Stomach (tissue), 9 donors: ENCODE data around the gene PLPP3. TPM values are rescaled to one million over a fixed set of nuclear protein-coding genes. Genes with fewer than 3 reads are reported as not detected.

ENCODE experiments used
- DNase-seq, 2 donors: peaks; one replicate each; pipeline versions ENCODE4 v3.0.0 to v3.0.0-alpha.2; 2013 to 2019
- H3K27ac ChIP-seq, 5 donors: fragments of 200-600 bp in 4 of 5; sonication (generic) in 4 of 5; one replicate each; pipeline ENCODE4 v1.5.1; 2013 to 2019; ENCODE audit warnings: mild to moderate bottlenecking in 1 of 5, moderate library complexity in 1 of 5
- H3K27me3 ChIP-seq, 3 donors: fragments of 200-600 bp; sonication (generic); one replicate each; pipeline ENCODE4 v1.5.1; 2017 to 2019; ENCODE audit warnings: mixed run types in 1 of 3
- H3K36me3 ChIP-seq, 4 donors: fragments of 200-600 bp; sonication (generic); 1 replicate in 3 of 4; 2 replicates in 1 of 4; pipeline ENCODE4 v1.5.1; 2016 to 2019
- H3K4me1 ChIP-seq, 4 donors: fragments of 200-600 bp; sonication (generic); one replicate each; pipeline ENCODE4 v1.5.1; 2016 to 2019
- H3K4me3 ChIP-seq, 4 donors: fragments of 200-600 bp; sonication (generic) in 3 of 4; one replicate each; pipeline ENCODE4 v1.5.1; 2016 to 2019; ENCODE audit warnings: mild to moderate bottlenecking in 1 of 4
- H3K9me3 ChIP-seq, 4 donors: fragments of 200-600 bp; sonication (generic); one replicate each; pipeline ENCODE4 v1.5.1; 2016 to 2019
- CTCF ChIP-seq, 7 experiments: fragments of 450-650 bp in 4 of 7; fragments of 200-600 bp in 3 of 7; sonication (generic) in 3 of 7; IDR thresholded peaks; one replicate each; pipeline ENCODE4 v1.5.1; 2016 to 2019; ENCODE audit warnings: antibody characterized with exemption in 7 of 7, control low read depth in 2 of 7, mild to moderate bottlenecking in 1 of 7
- EP300 ChIP-seq: sonication (generic); formaldehyde crosslinking; IDR thresholded peaks from one replicate; pipeline ENCODE4 v1.6.1; 2017; ENCODE audit warnings: antibody characterized with exemption
- POLR2A ChIP-seq, 4 donors: fragments of 450-650 bp; IDR thresholded peaks; one replicate each; pipeline ENCODE4 v1.6.1; 2016; ENCODE audit warnings: antibody characterized with exemption in 4 of 4, control low read depth in 2 of 4, mild to moderate bottlenecking in 1 of 4, moderate library complexity in 1 of 4
- POLR2AphosphoS5 ChIP-seq, 3 donors: sonication (generic); formaldehyde crosslinking; IDR thresholded peaks; one replicate each; pipeline ENCODE4 v1.6.1; 2016; ENCODE audit warnings: antibody characterized with exemption in 3 of 3
- WGBS, 5 donors: extraction: QIAGEN DNeasy Blood & Tissue Kit in 3 of 5; methylation state at CpG; one replicate each; pipeline versions ENCODE4 v1.1.5 to v1.1.7; 2013 to 2018; 5-methylcytosine and 5-hydroxymethylcytosine counted together
- intact Hi-C: fragments of 100-400 bp; cut with DNase I; formaldehyde crosslinking; loops from one replicate; pipeline ENCODE4 v1.15.1; 2023; ENCODE audit warnings: low total_unique reads
- polyA plus RNA-seq, 3 donors: library from polyadenylated mRNA; stranded (reverse); fragments of 200-250 nt; gene quantifications; one replicate each; pipeline ENCODE4 v1.2.3, GENCODE V29; 2013
- total RNA-seq, 5 donors: library from RNA; depleted of rRNA; stranded (reverse); fragments of >200 nt; gene quantifications; one replicate each; pipeline versions ENCODE4 v1.1.0 to v1.2.3, GENCODE V29; 2014 to 2016
- donor health status: healthy with polysubstance abuse.
- donor health status: Bipolar disorder and iron deficiency.
- donor health status: healthy.

PLPP3 gene
- total and polyA plus RNA-seq, 8 donors: 11.1 to 145 (median 46.1) TPM

DNA sequence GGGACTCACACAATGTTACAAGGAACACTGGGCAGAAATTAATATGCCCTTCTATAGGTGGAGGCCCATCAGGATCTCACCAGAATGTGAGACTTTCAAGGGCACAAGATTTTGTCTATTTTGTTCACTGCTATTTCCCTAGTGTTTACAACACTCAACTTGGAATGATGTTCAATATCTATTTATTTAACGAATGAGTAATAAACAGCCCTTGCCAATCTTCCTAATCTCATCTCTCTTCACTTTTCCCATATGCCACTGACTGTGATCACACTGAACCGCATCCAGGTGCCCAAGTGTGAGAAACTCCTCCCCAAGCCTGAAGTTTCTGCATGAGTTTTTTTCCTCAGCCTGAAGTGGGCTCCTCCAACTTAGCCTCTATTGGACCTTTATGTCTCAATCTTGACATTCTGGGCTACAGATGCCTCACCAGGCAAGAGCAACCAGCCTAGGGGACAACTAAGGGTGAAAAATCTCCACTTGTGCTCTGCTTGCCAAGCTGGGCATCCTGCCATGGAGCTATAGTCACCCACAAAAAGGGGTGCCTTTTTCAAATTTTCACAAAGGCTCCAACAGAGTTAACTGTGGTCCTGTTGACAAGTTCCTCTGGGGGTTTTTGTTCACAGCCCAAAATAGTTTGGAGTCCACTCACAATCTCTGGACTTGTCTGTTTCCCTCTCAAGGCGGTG lies 105.6 kb downstream of the PLPP3 start:
- TF ChIP-seq POLR2AphosphoS5 (IDR thresholded peaks at IDR 0.05) (no peak), EP300 (no peak), POLR2A (IDR thresholded peaks at IDR 0.05) (no peak), CTCF (IDR thresholded peaks at IDR 0.05) (no peak)
- DNase-seq: no peak
- H3K9me3 ChIP-seq: no peaks in the 10 kb centered on the region
- H3K4me3 ChIP-seq: no peak overlapping the region
- no peaks in the 10 kb centered on the region for H3K36me3 ChIP-seq
- intact Hi-C loops: no loop called here
- H3K27me3 ChIP-seq: peaks cover 0 to 4% (median 0%) of the 10 kb centered on the region in 3 donors
- H3K4me1 ChIP-seq: peaks cover 0 to 56% (median 21%) of the 10 kb centered on the region in 4 donors
- 61 to 83% (median 79%) methylated on average over 3 of the region's 3 CpGs for WGBS, 5 donors
- H3K27ac ChIP-seq: peak overlapping the region in 3 of 5 donors; percentile 17 to 35 (median 25)

GRCh38 chr1:56472860-56473259 lies 106.5 kb downstream of the PLPP3 start:
- H3K36me3 ChIP-seq: no peaks in the 10 kb centered on the region
- WGBS, 5 donors: 72 to 85% (median 84%) methylated on average over 3 of the region's 3 CpGs
- no peak overlapping the region for H3K4me3 ChIP-seq
- peak overlapping the region in 1 of 5 donors; percentile 35 for H3K27ac ChIP-seq
- H3K27me3 ChIP-seq: peaks cover 0 to 4% (median 0%) of the 10 kb centered on the region in 3 donors
- no peaks in the 10 kb centered on the region for H3K9me3 ChIP-seq
- intact Hi-C loops: no loop called here
- TF ChIP-seq POLR2AphosphoS5 (IDR thresholded peaks at IDR 0.05): no peak
- TF ChIP-seq POLR2A (IDR thresholded peaks at IDR 0.05): no peak
- TF ChIP-seq EP300: no peak
- no peak for TF ChIP-seq CTCF (IDR thresholded peaks at IDR 0.05)
- H3K4me1 ChIP-seq: peaks cover 0 to 47% (median 18%) of the 10 kb centered on the region in 4 donors
- no peak for DNase-seq

DNA sequence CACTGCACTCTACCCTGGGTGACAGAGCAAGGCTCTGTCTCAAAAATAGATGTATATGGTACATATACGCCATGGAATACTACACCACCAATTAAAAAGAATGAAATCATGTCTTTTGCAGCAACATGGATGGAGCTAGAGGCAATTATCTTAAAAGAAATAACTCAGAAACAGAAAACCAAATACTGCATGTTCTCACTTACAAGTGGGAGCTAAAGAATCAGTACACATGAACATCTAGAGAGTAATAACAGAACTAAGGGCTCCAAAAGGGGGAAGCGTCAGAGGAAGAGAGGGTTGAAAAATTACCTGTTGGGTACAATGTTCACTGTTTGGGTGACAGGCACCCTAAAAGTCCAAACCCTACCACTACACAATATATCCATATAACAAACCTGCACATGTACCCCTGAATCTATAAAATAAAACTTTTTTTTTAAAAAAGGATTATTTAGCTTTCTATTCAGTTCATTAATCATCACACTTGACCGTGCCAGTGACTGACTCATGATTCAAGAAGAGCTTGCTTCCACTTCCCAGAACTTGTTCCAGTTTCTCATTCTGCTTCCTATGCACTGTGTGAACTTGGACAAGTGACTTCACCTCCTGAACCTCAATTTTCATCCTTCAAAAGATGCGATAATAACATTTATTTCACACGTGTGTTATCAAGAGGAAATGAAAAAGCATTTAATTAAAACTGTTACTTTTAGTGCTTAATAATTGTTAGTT lies 109.6 kb downstream of the PLPP3 start:
- no peaks in the 10 kb centered on the region for H3K9me3 ChIP-seq
- no peaks in the 10 kb centered on the region for H3K36me3 ChIP-seq
- DNase-seq: peak in 1 of 2 donors; percentile 60
- intact Hi-C loops: no loop called here
- peaks cover 0 to 38% (median 7%) of the 10 kb centered on the region in 4 donors for H3K4me1 ChIP-seq
- WGBS, 5 donors: 64 to 77% (median 67%) methylated on average over 5 of the region's 5 CpGs
- TF ChIP-seq POLR2AphosphoS5 (IDR thresholded peaks at IDR 0.05) (peak in 1 of 3 donors; percentile 8), CTCF (IDR thresholded peaks at IDR 0.05) (no peak), EP300 (no peak)
- no peak overlapping the region for H3K4me3 ChIP-seq
- H3K27ac ChIP-seq: peak overlapping the region in 3 of 5 donors; percentile 29 to 39 (median 33)
- no peaks in the 10 kb centered on the region for H3K27me3 ChIP-seq

DNA sequence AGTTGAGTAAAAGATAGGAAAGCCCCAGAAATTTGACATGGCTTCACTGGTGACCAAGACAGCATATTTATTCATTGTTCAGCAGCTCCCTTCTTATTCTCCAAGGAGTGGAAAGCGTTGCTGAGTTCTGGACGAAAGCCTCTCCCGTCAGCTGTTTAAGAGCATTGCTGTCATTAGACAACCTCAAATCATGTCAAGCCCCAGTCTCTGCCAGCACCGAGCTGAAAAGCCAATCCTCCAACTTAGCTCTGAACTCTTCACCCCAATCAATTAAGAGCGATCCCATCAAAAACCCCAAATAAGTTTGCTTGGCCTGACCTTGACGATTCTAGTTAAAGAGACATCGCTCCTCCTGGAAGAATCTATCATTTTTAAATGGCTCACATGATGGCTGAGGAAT lies 110.8 kb downstream of the PLPP3 start:
- no peak for TF ChIP-seq POLR2AphosphoS5 (IDR thresholded peaks at IDR 0.05)
- TF ChIP-seq POLR2A (IDR thresholded peaks at IDR 0.05): no peak
- no peak for TF ChIP-seq CTCF (IDR thresholded peaks at IDR 0.05)
- TF ChIP-seq EP300: no peak
- Histone ChIP-seq H3K27ac (peak overlapping the region in 1 of 5 donors; percentile 18), H3K4me1 (peaks cover 0 to 30% (median 7%) of the 10 kb centered on the region in 4 donors), H3K9me3 (no peaks in the 10 kb centered on the region), H3K27me3 (no peaks in the 10 kb centered on the region), H3K36me3 (no peaks in the 10 kb centered on the region), H3K4me3 (no peak overlapping the region)
- intact Hi-C loops: no loop called here
- DNase-seq: peak in 1 of 2 donors; percentile 62
- 57 to 80% (median 74%) methylated on average over 7 of the region's 7 CpGs for WGBS, 5 donors
